ENCODE measurements around the gene NRG4. TPM values are rescaled to one million over a fixed set of nuclear protein-coding genes. Genes with fewer than 3 reads are reported as not detected.
"Not testable (repeated sequence)": the region's sequence is repeated elsewhere in the genome, so short reads cannot be mapped to it uniquely, and the experiment has no call there.

Gene NRG4
- total RNA-seq, 1 experiment from 2014 or later, result 0.39 TPM

DNA sequence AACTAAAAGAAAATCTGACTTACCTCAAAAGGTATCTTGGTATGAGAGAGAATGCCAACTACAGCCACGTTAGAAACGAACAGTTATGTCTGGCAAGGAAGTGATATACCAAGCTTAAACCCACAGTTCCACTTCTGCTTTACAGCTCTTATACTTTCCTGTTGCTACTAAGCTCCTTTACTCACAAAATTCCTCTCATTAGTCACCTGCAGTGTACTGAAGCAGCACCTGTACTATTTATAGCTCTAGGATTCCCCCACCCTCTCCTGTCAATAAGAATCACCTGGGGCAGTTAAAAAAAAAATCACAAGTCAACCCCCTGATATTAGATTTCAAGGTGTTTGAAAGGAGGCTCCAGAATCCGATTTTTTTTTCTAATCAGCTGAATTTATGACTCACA lies 44.7 kb upstream of the NRG4 start:
- intact Hi-C loops (cut with micrococcal nuclease; ENCODE audit: unreplicated experiment), result no loop called here
- H3K9me3 ChIP-seq (ENCODE audit: control insufficient read depth, insufficient read depth, low read depth, low read length), result no peaks in the 10 kb centered on the region
- no peak for ATAC-seq
- H3K4me3 ChIP-seq (ENCODE audit: low read depth in 2 of 2, low read length in 2 of 2), result peak overlapping the region in 1 of 2 experiments; percentile 9; a peak in 2 of 4 replicates
- peaks cover 32% of the 10 kb centered on the region for H3K27me3 ChIP-seq (ENCODE audit: control insufficient read depth, insufficient read depth, low read length)
- POLR2A ChIA-PET, result no interaction called here
- in situ Hi-C loops (cut with HindIII; ENCODE audit: low pct_unique_long_range_greater_than_20kb, low sequenced_read_pairs), result no loop called here
- TF ChIP-seq POLR2AphosphoS5 (IDR thresholded peaks at IDR 0.05; ENCODE audit: low read depth, low read length) (no peak), TCF7L2 (IDR thresholded peaks at IDR 0.05; ENCODE audit: low read depth, low read length) (no peak)
- TF ChIP-seq, protein P1, sequence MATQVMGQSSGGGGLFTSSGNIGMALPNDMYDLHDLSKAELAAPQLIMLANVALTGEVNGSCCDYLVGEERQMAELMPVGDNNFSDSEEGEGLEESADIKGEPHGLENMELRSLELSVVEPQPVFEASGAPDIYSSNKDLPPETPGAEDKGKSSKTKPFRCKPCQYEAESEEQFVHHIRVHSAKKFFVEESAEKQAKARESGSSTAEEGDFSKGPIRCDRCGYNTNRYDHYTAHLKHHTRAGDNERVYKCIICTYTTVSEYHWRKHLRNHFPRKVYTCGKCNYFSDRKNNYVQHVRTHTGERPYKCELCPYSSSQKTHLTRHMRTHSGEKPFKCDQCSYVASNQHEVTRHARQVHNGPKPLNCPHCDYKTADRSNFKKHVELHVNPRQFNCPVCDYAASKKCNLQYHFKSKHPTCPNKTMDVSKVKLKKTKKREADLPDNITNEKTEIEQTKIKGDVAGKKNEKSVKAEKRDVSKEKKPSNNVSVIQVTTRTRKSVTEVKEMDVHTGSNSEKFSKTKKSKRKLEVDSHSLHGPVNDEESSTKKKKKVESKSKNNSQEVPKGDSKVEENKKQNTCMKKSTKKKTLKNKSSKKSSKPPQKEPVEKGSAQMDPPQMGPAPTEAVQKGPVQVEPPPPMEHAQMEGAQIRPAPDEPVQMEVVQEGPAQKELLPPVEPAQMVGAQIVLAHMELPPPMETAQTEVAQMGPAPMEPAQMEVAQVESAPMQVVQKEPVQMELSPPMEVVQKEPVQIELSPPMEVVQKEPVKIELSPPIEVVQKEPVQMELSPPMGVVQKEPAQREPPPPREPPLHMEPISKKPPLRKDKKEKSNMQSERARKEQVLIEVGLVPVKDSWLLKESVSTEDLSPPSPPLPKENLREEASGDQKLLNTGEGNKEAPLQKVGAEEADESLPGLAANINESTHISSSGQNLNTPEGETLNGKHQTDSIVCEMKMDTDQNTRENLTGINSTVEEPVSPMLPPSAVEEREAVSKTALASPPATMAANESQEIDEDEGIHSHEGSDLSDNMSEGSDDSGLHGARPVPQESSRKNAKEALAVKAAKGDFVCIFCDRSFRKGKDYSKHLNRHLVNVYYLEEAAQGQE (IDR thresholded peaks at IDR 0.05; ENCODE audit: insufficient read depth in 1 of 2, low read depth in 2 of 2, low read length in 1 of 2), result no peak
- no peak for DNase-seq (ENCODE audit: low read depth, low spot score)
- BruUV-seq (replicated peaks), result no TSS peak
- no peaks in the 10 kb centered on the region for H3K36me3 ChIP-seq (ENCODE audit: control insufficient read depth, insufficient read depth, low read length)
- peaks cover 15% of the 10 kb centered on the region for H3K4me1 ChIP-seq (ENCODE audit: control insufficient read depth, insufficient read depth, low read length)
- no peak overlapping the region for H3K27ac ChIP-seq (ENCODE audit: low read length)
- CTCF ChIA-PET, result interaction anchor here (0.7 to 2.2 kb wide), 3 partner anchors 70 to 96 kb away, joined by 3 to 26 read pairs (median 3); no protein-coding TSS in a partner anchor

DNA sequence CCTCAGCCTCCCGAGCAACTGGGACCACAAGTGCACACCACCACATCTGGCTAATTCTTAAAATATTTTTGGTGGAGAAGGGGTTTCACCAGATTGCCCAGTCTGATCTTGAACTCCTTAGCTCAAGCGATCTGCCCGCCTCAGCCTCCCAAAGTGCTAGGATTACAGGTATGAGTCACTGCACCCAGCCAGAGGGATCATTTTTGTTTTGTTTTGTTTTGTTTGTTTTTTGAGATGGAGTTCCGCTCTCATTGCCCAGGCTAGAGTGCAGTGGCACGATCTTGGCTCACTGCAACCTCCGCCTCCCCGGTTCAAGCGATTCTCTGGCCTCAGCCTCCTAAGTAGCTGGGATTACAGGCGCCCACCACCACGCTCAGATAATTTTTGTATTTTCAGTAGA lies 42.0 kb upstream of the NRG4 start:
- Histone ChIP-seq H3K4me1 (ENCODE audit: control insufficient read depth, insufficient read depth, low read length) (peaks cover 11% of the 10 kb centered on the region), H3K27me3 (ENCODE audit: control insufficient read depth, insufficient read depth, low read length) (peaks cover 19% of the 10 kb centered on the region)
- H3K27ac ChIP-seq (ENCODE audit: low read length); POLR2A ChIA-PET; H3K9me3 ChIP-seq (ENCODE audit: control insufficient read depth, insufficient read depth, low read depth, low read length); ATAC-seq; H3K36me3 ChIP-seq (ENCODE audit: control insufficient read depth, insufficient read depth, low read length); CTCF ChIA-PET; intact Hi-C loops (cut with micrococcal nuclease; ENCODE audit: unreplicated experiment); in situ Hi-C loops (cut with HindIII; ENCODE audit: low pct_unique_long_range_greater_than_20kb, low sequenced_read_pairs); DNase-seq (ENCODE audit: low read depth, low spot score); BruUV-seq (replicated peaks); H3K4me3 ChIP-seq (ENCODE audit: low read depth in 2 of 2, low read length in 2 of 2): not testable (repeated sequence)

DNA sequence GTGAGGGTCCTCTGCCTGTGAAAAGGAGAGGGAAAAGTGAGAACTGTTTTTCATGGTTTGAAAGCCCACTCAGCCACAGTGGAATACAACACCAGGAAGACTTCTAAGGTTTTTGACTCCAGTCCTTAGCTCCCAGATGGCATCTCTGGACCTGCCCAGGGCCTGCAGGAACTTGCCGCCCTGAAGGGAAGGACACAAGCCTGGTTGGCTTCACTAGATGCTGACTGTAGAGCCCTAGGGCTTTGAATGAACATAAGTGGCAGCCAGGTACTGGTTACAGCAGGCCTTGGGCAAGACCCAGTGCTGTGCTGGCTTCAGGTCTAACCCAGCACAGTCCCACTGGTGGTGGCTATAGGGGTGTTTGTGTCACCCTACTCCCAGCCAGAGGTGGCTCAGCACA lies 26.3 kb upstream of the NRG4 start:
- peaks cover 7% of the 10 kb centered on the region; the same call in 1 of the 2 replicates for H3K27me3 ChIP-seq (ENCODE audit: control insufficient read depth, insufficient read depth, low read length)
- no peaks in the 10 kb centered on the region for H3K36me3 ChIP-seq (ENCODE audit: control insufficient read depth, insufficient read depth, low read length)
- DNase-seq (ENCODE audit: low read depth, low spot score) (no peak), ATAC-seq (no peak)
- TF ChIP-seq, protein P1 (IDR thresholded peaks at IDR 0.05; ENCODE audit: insufficient read depth in 1 of 2, low read depth in 2 of 2, low read length in 1 of 2), result no peak
- no peak for TF ChIP-seq SIN3A (IDR thresholded peaks at IDR 0.05; ENCODE audit: borderline replicate concordance, insufficient read depth, low read depth, low read length)
- TF ChIP-seq POLR2AphosphoS5 (IDR thresholded peaks at IDR 0.05; ENCODE audit: low read depth, low read length), result no peak
- TF ChIP-seq, protein P2, sequence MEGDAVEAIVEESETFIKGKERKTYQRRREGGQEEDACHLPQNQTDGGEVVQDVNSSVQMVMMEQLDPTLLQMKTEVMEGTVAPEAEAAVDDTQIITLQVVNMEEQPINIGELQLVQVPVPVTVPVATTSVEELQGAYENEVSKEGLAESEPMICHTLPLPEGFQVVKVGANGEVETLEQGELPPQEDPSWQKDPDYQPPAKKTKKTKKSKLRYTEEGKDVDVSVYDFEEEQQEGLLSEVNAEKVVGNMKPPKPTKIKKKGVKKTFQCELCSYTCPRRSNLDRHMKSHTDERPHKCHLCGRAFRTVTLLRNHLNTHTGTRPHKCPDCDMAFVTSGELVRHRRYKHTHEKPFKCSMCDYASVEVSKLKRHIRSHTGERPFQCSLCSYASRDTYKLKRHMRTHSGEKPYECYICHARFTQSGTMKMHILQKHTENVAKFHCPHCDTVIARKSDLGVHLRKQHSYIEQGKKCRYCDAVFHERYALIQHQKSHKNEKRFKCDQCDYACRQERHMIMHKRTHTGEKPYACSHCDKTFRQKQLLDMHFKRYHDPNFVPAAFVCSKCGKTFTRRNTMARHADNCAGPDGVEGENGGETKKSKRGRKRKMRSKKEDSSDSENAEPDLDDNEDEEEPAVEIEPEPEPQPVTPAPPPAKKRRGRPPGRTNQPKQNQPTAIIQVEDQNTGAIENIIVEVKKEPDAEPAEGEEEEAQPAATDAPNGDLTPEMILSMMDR (IDR thresholded peaks at IDR 0.05), result no peak
- TF ChIP-seq TCF7L2 (IDR thresholded peaks at IDR 0.05; ENCODE audit: low read depth, low read length), result no peak
- ChIA-PET CTCF (no interaction called here), POLR2A (no interaction called here)
- in situ Hi-C loops (cut with HindIII; ENCODE audit: low pct_unique_long_range_greater_than_20kb, low sequenced_read_pairs), result no loop called here
- no TSS peak for BruUV-seq (replicated peaks)
- intact Hi-C loops (cut with micrococcal nuclease; ENCODE audit: unreplicated experiment), result no loop called here
- no peak overlapping the region for H3K27ac ChIP-seq (ENCODE audit: low read length)
- H3K9me3 ChIP-seq (ENCODE audit: control insufficient read depth, insufficient read depth, low read depth, low read length), result no peaks in the 10 kb centered on the region
- no peak overlapping the region for H3K4me3 ChIP-seq (ENCODE audit: low read depth in 2 of 2, low read length in 2 of 2)
- no peaks in the 10 kb centered on the region for H3K4me1 ChIP-seq (ENCODE audit: control insufficient read depth, insufficient read depth, low read length)
